K562 (cell line): Measurements from ENCODE around the gene STOX1.

Experiments used
- BHLHE40 ChIP-seq: IDR thresholded peaks from 2 replicates; pipeline ENCODE4 v1.6.1; 2011; ENCODE audit warnings: low read length, improper control_type of control experiment
- DPF2 ChIP-seq: fragments of 450-650 bp; IDR thresholded peaks from 2 replicates; pipeline ENCODE4 v1.6.1; 2016
- EZH2 ChIP-seq: IDR thresholded peaks from 2 replicates; pipeline ENCODE4 v1.6.1; 2012; ENCODE audit warnings: low read depth, mild to moderate bottlenecking, inconsistent platforms, low read length, borderline replicate concordance
- GATA2 ChIP-seq: sonication (generic); formaldehyde crosslinking; IDR thresholded peaks from 2 replicates; pipeline ENCODE4 v1.4.0; 2020; ENCODE audit warnings: mild to moderate bottlenecking, missing genetic modification reagents
- KAT7 ChIP-seq: sonication (generic); formaldehyde crosslinking; IDR thresholded peaks from 2 replicates; pipeline ENCODE4 v1.8.0; 2022; ENCODE audit warnings: missing genetic modification reagents, mild to moderate bottlenecking, borderline replicate concordance
- KLF6 ChIP-seq: fragments of 250-450 bp; sonication (Bioruptor Pico); IDR thresholded peaks from 2 replicates; pipeline ENCODE4 v1.4.0; 2020; ENCODE audit warnings: mild to moderate bottlenecking, moderate library complexity, borderline replicate concordance
- NFYB ChIP-seq: IDR thresholded peaks from 2 replicates; pipeline ENCODE4 v1.6.1; 2011; ENCODE audit warnings: mild to moderate bottlenecking, moderate library complexity; ENCODE audit not compliant: insufficient read length; ENCODE audit errors: extremely low read depth
- POLR2A ChIP-seq: fragments of 450-650 bp; conservative IDR thresholded peaks from 2 replicates; pipeline ENCODE4 v1.6.1; 2016
- POU5F1 ChIP-seq: fragments of 150-350 bp; IDR thresholded peaks from 2 replicates; pipeline ENCODE4 v1.6.1; 2014; ENCODE audit warnings: borderline replicate concordance, low read length, low read depth, mild to moderate bottlenecking; ENCODE audit not compliant: partially characterized antibody
- TARDBP ChIP-seq: fragments of 450-650 bp; IDR thresholded peaks from 2 replicates; pipeline ENCODE4 v1.6.1; 2016
- TEAD4 ChIP-seq, 2 experiments: sonication (generic) in 1 of 2; formaldehyde crosslinking in 1 of 2; IDR thresholded peaks; 2 replicates each; pipeline versions ENCODE4 v1.6.1 to v1.8.0; 2012 to 2022; ENCODE audit warnings: borderline replicate concordance in 1 of 2, inconsistent platforms in 1 of 2, low read length in 1 of 2, mild to moderate bottlenecking in 1 of 2, missing genetic modification reagents in 1 of 2
- TSC22D4 ChIP-seq: fragments of 450-650 bp; IDR thresholded peaks from 2 replicates; pipeline ENCODE4 v1.6.1; 2016; ENCODE audit warnings: missing genetic modification characterization, missing biosample characterization, control low read depth
- ZNF3 ChIP-seq: fragments of 250-450 bp; sonication (Bioruptor Pico); IDR thresholded peaks from 2 replicates; pipeline ENCODE4 v1.5.0; 2021; ENCODE audit warnings: mild to moderate bottlenecking, moderate library complexity
- ZNF511 ChIP-seq: sonication (generic); formaldehyde crosslinking; IDR thresholded peaks from 2 replicates; pipeline ENCODE4 v1.8.0; 2022; ENCODE audit warnings: mild to moderate bottlenecking, missing genetic modification reagents

- TF ChIP-seq KAT7 (CRISPR knock-in tag) (no peak), DPF2 (no peak), ZNF3 (CRISPR knock-in tag) (no peak), BHLHE40 (no peak), EZH2 (no peak), POLR2A (no peak), GATA2 (no peak), KLF6 (CRISPR knock-in tag) (no peak), ZNF511 (CRISPR knock-in tag) (no peak), POU5F1 (no peak), TARDBP (no peak), NFYB (no peak), TEAD4 (IDR thresholded peaks at IDR 0.05; ENCODE audit: low read length) (no peak), TEAD4 (CRISPR knock-in tag; IDR thresholded peaks at IDR 0.05; ENCODE audit: borderline replicate concordance) (no peak), TSC22D4 (tag) (no peak)
Observed at GRCh38 chr10:68856352-68856751, 29.0 kb downstream of the STOX1 start.
